CD4-positive, alpha-beta T cell treated with Interleukin-6 at 100 ng/mL for 8 hours (primary cell): ENCODE results near the gene C2CD2L.
A peak's percentile ranks its signal among the peaks of the same experiment; 100 is the strongest.
"Not testable (repeated sequence)": the region's sequence is repeated elsewhere in the genome, so short reads cannot be mapped to it uniquely, and the experiment has no call there.

Experiments used
- DNase-seq: peaks from one replicate; pipeline ENCODE4 v3.0.0-alpha.2; 2020; ENCODE audit warnings: mixed read lengths, low spot score

The C2CD2L gene

DNA sequence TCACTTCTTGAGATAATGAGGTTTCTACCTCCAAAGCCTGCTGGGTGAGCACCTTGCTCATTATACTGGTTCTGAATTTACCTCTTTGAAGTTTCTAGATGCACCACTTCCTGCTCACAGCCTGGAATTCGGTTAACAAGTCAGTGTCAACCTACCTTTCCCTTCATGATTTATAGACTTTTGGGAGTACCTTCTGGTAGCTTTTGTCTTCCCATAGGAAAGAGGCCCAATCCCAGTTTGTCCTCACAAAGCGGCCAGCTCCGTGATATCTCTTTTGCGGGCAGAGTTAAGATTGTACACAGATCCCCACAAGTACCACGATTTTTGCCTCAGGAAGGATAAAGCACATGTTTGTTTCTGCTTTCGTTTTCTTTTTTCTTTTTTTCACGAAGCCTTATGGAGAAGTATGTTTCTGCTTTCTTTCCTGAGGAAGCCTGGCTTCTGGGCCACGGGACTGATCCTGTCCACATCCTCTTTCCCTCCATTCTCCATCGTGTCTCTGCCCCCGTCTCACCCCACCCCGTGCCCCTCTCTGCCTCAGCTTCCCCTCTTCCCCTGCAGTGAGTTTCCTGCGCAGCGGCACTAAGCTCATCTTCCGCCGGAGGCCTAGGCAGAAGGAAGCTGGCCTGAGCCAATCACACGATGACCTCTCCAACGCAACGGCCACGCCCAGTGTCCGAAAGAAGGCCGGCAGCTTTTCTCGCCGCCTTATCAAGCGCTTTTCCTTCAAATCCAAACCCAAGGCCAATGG is 8.5 kb downstream of the C2CD2L start:
- peak; percentile 55 for DNase-seq

DNA sequence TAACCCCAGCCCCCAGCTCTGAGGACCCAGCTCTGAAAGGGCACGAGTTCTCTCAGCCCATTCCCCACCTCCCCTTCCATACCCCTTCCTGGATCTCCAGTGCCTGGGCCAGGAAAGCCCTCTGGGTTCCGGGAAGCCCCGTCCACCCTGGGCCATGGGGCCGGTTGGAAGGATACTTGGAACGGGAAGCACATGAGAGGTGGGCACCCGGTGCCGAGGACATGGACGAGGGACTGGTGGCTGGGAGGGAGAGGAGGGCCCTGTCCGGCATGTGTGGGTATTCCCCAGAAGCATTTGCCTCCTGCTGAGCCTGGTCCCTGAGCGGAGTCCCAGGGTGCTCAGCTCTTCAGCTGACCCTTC is 9.1 kb downstream of the C2CD2L start:
- no peak for DNase-seq

DNA sequence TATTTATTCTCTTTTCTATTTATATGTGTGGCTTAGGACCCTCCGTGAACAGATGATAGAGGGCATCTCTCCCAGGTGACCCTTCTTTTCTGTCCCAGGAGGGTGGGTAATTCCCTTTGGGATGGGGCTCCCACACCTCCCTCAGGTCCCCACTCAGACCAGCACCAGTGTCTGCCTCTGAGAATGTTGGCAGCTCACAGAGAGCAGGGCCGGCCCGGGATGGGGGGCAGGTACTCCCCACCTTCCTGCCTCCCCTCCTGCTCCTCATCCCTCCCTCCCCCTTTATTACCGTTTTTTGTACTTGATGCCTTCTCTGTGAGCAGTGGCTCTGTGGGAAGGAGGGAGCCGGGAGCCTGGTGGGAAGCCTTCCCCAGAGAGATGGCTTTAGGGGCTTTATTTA is 9.5 kb downstream of the C2CD2L start:
- no peak for DNase-seq

DNA sequence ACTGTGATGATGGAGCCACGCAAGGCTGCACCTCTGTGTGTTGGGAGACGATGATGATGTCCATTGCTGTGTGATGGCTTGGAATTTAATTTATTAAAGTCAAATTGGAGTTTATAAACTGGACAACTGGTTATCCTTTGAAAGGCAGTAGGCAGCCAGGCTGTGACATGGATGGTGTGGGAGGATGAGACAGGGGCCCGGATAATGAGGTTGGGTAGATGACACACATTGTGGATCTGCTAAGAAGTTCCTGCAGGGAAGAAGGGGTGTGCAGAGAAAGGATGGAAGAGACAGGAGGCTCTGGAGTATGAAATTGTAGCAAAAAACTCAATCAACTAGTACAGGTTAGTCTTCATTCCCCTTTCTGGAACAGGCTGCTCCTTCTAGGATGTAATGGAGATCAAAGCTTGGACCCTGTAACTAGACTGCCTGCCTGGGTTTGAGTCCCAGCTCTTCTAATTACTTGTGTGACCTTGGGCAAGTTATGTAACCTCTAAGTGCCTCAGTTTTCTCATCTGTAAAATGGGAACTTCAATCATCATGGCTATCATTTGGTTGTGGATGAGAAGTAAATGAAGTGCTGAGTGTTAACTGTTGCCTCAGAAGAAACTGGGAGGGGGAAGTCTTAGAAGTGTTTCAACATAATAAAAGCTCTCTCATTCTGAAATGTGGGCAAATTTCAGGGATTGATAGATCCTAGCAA is 10.0 kb downstream of the C2CD2L start:
- no peak for DNase-seq

GRCh38 chr11:119118227-119118626 is 11.1 kb downstream of the C2CD2L start:
- no peak for DNase-seq

DNA sequence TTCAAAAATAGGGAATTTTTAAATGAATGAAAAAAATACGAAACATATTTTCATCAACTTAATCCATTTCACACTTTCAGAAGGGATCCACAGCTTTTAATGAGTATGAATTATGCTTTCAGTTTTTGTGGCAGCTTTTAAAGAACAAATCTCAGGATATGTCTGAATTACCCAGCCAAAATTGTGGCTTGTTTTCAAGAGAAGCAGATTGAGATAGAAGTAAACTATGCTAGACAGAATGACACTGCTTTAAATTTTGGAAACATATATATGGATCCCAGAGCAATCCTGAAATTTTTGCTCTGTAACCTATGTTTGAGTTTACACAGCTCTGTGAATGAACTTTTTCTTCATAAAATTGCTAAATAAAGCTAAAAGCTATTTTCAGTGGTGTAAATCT is 11.8 kb downstream of the C2CD2L start:
- DNase-seq: no peak

DNA sequence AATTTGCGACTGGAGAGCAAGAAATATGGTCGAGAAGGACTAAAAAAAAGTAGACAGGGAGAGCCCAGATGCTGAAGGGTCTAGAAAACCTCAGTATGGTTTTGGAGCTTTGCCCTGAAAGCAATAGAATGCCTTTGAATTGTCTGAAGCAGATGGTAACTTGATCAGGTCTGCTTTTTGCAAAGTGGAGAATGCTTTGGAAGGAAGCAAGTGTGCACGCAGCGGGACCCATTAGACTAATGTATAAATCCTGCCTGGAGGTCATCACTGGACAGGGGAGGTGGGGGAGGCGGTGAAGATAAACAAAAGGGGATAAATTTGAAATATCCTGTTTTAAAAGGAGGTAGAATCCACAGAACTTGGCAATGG is 13.5 kb downstream of the C2CD2L start:
- no peak for DNase-seq

GRCh38 chr11:119121008-119121810 is 14.1 kb downstream of the C2CD2L start, which contains the start of gene HINFP:
TSS of gene HINFP (plus strand) at chr11:119121580. CDS start at chr11:119126945, 5,365 bp downstream.
- peak; percentile 100 for DNase-seq

DNA sequence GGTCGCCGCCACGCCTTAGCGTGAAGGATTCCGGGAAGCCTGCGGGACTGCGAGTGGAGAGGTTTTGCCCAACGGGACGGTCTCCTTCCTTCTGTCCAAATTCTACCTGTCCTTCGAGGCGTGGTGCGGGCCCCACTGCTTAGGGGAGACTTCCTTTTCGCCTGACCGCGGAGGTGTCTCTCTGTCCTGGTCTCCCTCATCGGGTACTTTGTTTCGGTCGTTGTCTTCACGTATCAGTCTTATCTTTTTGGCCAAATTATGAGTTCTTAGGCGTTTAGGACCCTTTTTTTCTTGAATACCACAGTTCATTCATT is 14.6 kb downstream of the C2CD2L start:
- DNase-seq: no peak

- no peak for DNase-seq
Measured at GRCh38 chr11:119125821-119126220, 18.7 kb downstream of the C2CD2L start.

GRCh38 chr11:119126675-119127268 is 19.6 kb downstream of the C2CD2L start:
- DNase-seq: no peak

GRCh38 chr11:119130662-119131061 is 23.5 kb downstream of the C2CD2L start:
- DNase-seq: no peak

GRCh38 chr11:119134389-119134978 is 27.3 kb downstream of the C2CD2L start:
- no peak for DNase-seq

- not testable (repeated sequence) for DNase-seq
Measured at GRCh38 chr11:119139276-119139675, 32.1 kb downstream of the C2CD2L start.

DNA sequence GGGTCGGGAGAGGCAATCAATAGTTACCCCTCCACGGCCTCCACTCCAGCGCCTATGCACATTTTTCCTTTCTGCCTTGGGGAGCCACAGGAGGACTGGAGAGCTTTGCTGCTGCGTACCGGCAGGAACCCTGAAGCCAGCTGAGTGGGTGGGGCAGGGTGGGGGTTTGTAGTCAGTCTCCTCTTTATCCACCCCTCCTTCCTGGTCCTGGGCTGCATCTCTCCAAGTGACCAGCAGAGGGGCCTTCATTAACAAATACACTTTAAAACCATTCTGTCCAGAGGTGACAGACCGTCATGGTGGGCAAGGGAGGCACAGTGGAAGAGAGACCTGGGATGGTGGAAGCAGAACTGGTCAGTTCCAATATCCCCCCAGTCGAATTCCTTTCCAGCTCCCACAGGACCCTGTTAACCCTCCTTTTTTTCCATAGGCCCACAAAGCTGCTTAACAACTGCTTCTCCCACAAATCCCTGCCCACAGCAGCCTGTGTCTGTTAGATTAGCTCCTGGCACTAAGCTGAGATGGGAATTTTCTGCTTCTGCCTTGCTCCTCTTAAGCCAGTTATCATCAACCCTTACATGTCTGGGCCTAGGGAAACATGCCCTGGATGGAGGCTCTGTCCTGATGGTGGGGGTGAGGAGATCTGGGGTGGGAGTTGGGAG is 37.8 kb downstream of the C2CD2L start:
- no peak for DNase-seq

- DNase-seq: no peak
Measured at GRCh38 chr11:119145551-119145950, 38.4 kb downstream of the C2CD2L start.

- no peak for DNase-seq
Measured at GRCh38 chr11:119147604-119148333, 40.6 kb downstream of the C2CD2L start.

- no peak for DNase-seq
Measured at GRCh38 chr11:119148720-119149017, 41.5 kb downstream of the C2CD2L start.

GRCh38 chr11:119149018-119149785 is 42.1 kb downstream of the C2CD2L start, which contains the start of gene ABCG4:
TSS of gene ABCG4 (plus strand) at chr11:119149052. CDS start at chr11:119149966, 914 bp downstream.
- no peak for DNase-seq

GRCh38 chr11:119149786-119150275 is 42.7 kb downstream of the C2CD2L start:
- DNase-seq: no peak
